Measurements from ENCODE around the gene NFATC2. TPM values are rescaled to one million over a fixed set of nuclear protein-coding genes. Genes with fewer than 3 reads are reported as not detected.

NFATC2 gene
- total RNA-seq, 1 donor from 2014 or later = not detected

DNA sequence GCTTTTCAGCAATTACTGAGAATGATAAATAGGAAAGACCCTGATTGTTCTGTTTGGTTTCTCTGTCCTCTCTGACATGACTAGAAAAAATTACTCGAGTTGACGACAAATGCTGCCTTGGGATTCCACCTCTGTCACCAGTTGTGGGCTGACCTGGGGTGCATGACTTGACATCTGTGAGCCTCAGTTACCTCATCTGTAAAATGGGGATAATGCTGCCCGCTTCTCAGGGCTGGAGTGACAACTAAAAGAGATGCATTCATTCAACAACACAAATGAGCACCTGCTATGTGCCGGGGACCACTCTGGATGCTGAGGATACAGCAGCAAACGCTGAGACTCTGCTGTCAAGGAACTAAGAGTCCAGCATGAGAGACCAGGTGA lies 94.8 kb downstream of the NFATC2 start:
- H3K36me3 ChIP-seq (ENCODE audit: control insufficient read depth, insufficient read depth, low read length) = no peaks in the 10 kb centered on the region
- H3K4me3 ChIP-seq (ENCODE audit: low read depth, low read length) = no peak overlapping the region
- TF ChIP-seq, protein P1, sequence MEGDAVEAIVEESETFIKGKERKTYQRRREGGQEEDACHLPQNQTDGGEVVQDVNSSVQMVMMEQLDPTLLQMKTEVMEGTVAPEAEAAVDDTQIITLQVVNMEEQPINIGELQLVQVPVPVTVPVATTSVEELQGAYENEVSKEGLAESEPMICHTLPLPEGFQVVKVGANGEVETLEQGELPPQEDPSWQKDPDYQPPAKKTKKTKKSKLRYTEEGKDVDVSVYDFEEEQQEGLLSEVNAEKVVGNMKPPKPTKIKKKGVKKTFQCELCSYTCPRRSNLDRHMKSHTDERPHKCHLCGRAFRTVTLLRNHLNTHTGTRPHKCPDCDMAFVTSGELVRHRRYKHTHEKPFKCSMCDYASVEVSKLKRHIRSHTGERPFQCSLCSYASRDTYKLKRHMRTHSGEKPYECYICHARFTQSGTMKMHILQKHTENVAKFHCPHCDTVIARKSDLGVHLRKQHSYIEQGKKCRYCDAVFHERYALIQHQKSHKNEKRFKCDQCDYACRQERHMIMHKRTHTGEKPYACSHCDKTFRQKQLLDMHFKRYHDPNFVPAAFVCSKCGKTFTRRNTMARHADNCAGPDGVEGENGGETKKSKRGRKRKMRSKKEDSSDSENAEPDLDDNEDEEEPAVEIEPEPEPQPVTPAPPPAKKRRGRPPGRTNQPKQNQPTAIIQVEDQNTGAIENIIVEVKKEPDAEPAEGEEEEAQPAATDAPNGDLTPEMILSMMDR (IDR thresholded peaks at IDR 0.05; ENCODE audit: insufficient read depth, low read length, severe bottlenecking) = no peak
- DNase-seq (ENCODE audit: low read depth) (no peak), FAIRE-seq (no peak)
- peaks cover 1% of the 10 kb centered on the region for H3K27me3 ChIP-seq (ENCODE audit: control insufficient read depth, insufficient read depth, low read length)

DNA sequence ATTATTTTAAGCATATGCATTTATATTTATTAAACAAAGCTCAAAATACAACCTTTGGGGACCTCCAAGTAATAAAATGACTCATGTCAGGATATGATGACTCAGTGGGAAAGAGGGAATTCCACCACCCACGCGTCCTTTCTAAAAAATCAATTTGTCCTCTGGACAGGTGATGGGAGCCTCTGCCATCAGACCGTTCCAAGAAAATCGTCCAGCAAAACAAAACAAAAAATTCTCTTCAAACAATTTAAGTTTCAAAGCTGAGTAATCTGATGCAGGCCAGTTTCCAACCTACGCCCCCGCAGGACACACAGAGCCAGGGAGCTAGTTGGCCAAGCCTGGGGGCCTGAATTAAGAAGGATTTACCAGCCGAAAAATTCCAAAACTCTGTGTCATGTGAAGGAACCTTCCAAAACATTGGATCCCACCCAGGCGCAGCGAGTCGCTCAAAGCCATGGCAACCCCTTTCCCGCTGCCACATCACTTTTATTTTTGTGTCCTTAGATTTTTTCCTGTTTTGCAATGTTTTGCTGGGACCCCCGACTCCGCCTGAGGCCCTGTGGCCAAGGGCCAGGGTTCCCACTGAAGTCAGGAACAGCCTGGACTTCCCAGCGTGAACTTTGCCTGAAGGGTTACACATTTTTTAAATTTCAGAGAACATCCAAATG lies 95.3 kb downstream of the NFATC2 start:
- H3K4me3 ChIP-seq (ENCODE audit: low read depth, low read length) = no peak overlapping the region
- FAIRE-seq (no peak), DNase-seq (ENCODE audit: low read depth) (peak; percentile 82)

DNA sequence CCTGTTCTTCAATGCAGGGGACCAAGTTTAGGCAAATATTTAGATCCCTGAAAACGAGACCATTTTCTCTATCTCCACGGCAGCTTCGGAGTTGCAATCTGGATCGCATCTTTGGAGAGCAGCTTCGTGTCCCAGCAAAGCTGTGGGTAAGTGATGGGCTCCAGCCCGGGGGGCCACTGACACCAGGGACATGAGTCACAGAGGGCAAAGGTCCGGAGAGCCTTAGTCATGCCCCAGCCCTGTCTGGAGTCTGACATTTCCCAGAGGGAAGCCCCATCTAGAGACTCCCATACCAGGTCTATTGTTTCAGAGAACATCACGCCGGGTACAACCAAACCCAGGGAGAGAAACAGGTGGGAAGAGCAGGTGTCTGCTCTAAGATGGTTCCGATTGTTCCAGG lies 95.9 kb downstream of the NFATC2 start:
- Histone ChIP-seq H3K27me3 (ENCODE audit: control insufficient read depth, insufficient read depth, low read length) (no peaks in the 10 kb centered on the region), H3K4me3 (ENCODE audit: low read depth, low read length) (no peak overlapping the region), H3K36me3 (ENCODE audit: control insufficient read depth, insufficient read depth, low read length) (no peaks in the 10 kb centered on the region)
- peak; percentile 37 for DNase-seq (ENCODE audit: low read depth)
- no peak for FAIRE-seq
- TF ChIP-seq, protein P1 (IDR thresholded peaks at IDR 0.05; ENCODE audit: insufficient read depth, low read length, severe bottlenecking) = no peak

More for the DNA sequence above, 95.3 kb downstream of the NFATC2 start:
- TF ChIP-seq, protein P1 (IDR thresholded peaks at IDR 0.05; ENCODE audit: insufficient read depth, low read length, severe bottlenecking) = no peak
- no peaks in the 10 kb centered on the region for H3K27me3 ChIP-seq (ENCODE audit: control insufficient read depth, insufficient read depth, low read length)
- no peaks in the 10 kb centered on the region for H3K36me3 ChIP-seq (ENCODE audit: control insufficient read depth, insufficient read depth, low read length)

DNA sequence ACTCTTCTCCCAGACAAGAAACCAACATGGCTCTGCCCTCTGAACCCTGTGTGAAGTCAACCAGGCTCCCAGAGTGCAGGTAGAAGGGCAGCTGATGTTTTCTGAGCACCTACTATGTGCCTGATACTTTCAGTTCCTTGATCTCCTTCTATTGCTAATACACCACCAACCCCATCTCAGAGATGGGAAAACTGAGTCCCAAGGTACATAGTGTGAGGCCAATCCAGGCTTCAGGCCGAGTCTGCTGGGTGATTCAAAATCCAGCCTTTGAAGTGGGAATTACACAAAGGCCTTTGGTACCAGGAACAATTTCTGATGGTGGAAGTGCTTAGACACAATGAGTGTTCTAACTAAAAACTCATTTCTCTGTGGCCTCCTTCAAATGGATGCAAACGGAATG lies 96.3 kb downstream of the NFATC2 start:
- DNase-seq (ENCODE audit: low read depth) (no peak), FAIRE-seq (no peak)
- H3K36me3 ChIP-seq (ENCODE audit: control insufficient read depth, insufficient read depth, low read length) = no peaks in the 10 kb centered on the region
- no peaks in the 10 kb centered on the region for H3K27me3 ChIP-seq (ENCODE audit: control insufficient read depth, insufficient read depth, low read length)
- TF ChIP-seq, protein P1 (IDR thresholded peaks at IDR 0.05; ENCODE audit: insufficient read depth, low read length, severe bottlenecking) = no peak
- H3K4me3 ChIP-seq (ENCODE audit: low read depth, low read length) = no peak overlapping the region

DNA sequence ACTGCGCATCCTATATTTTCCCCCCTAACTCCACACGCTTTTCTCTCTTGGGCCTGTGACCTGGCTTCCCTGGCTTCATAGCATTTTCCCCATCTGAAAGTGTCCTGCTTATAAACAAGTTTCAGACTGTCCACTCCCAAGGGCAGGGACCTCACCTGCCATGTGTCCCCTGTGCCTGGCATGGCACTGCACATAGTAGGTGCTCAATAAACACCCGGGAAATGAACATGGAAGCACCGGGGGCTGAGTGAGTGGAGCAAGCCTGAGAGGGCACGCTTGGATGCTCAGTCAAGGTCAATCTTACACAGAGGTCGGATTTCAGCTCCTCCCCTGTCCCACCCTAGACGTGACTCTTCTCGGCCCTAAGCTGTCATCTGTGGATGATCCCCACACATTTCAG lies 96.9 kb downstream of the NFATC2 start:
- no peaks in the 10 kb centered on the region for H3K36me3 ChIP-seq (ENCODE audit: control insufficient read depth, insufficient read depth, low read length)
- DNase-seq (ENCODE audit: low read depth) (no peak), FAIRE-seq (no peak)
- TF ChIP-seq, protein P1 (IDR thresholded peaks at IDR 0.05; ENCODE audit: insufficient read depth, low read length, severe bottlenecking) = no peak
- no peaks in the 10 kb centered on the region for H3K27me3 ChIP-seq (ENCODE audit: control insufficient read depth, insufficient read depth, low read length)
- H3K4me3 ChIP-seq (ENCODE audit: low read depth, low read length) = no peak overlapping the region

DNA sequence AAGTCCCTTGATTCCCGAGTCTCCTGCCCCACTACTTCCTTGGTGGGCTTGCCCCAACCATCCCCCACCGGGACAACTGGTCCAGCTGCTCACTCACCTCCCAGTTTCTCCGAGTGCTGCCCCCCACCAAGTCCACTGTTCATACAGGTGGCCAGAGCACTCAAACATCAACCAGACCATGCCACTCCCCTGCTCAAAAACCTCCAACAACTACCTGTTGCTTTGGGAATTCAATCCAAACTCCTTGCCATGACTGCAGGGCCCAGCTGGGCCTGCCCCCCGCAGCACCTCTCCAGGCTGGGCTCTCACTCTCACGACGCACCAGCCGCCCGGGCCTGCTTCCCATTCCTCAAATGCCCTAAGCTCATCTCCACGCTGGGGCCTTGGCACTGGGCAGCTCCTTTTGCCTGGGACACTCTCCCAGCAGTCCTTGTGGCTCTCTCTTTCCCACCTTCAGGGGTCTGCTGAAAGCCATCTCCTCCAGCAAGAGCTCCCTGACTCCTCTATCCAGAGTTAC lies 97.5 kb downstream of the NFATC2 start:
- H3K27me3 ChIP-seq (ENCODE audit: control insufficient read depth, insufficient read depth, low read length) = no peaks in the 10 kb centered on the region
- H3K4me3 ChIP-seq (ENCODE audit: low read depth, low read length) = no peak overlapping the region
- H3K36me3 ChIP-seq (ENCODE audit: control insufficient read depth, insufficient read depth, low read length) = no peaks in the 10 kb centered on the region
- FAIRE-seq (no peak), DNase-seq (ENCODE audit: low read depth) (no peak)
- TF ChIP-seq, protein P1 (IDR thresholded peaks at IDR 0.05; ENCODE audit: insufficient read depth, low read length, severe bottlenecking) = no peak

All from bronchial epithelial cell (primary cell).